GM23338 (cell line): ENCODE results near the gene CEBPB. TPM values are rescaled to one million over a fixed set of nuclear protein-coding genes. Genes with fewer than 3 reads are reported as not detected.
A peak's percentile ranks its signal among the peaks of the same experiment; 100 is the strongest.

ENCODE experiments used
- ATAC-seq: fragments of 200-7000 bp; cut with Tn5 transposase; 3 replicates; pipeline ENCODE4 v1.9.1; 2020
- DNase-seq: peaks from one replicate; pipeline ENCODE4 v3.0.0-alpha.2; 2015; ENCODE audit warnings: low spot score
- H2AFZ ChIP-seq: fragments of 200-600 bp; sonication (generic); 2 replicates; pipeline ENCODE4 v1.8.0; 2016; ENCODE audit warnings: antibody characterized with exemption, mild to moderate bottlenecking, moderate library complexity
- H3F3A ChIP-seq: fragments of 200-600 bp; sonication (generic); replicated peaks from 2 replicates; pipeline ENCODE4 v1.8.0; 2017; ENCODE audit warnings: antibody characterized with exemption, mixed run types, low read depth
- H3K27ac ChIP-seq: fragments of 200-600 bp; sonication (generic); 2 replicates; pipeline ENCODE4 v1.6.1; 2016; ENCODE audit warnings: low read depth
- H3K27me3 ChIP-seq: fragments of 200-600 bp; sonication (generic); 2 replicates; pipeline ENCODE4 v1.8.0; 2016; ENCODE audit warnings: mild to moderate bottlenecking, mixed run types, moderate library complexity; ENCODE audit not compliant: insufficient read depth
- H3K36me3 ChIP-seq: fragments of 200-600 bp; sonication (generic); 2 replicates; pipeline ENCODE4 v1.8.0; 2016; ENCODE audit warnings: mild to moderate bottlenecking; ENCODE audit not compliant: insufficient read depth
- H3K4me1 ChIP-seq: fragments of 200-600 bp; sonication (generic); 2 replicates; pipeline ENCODE4 v1.8.0; 2016; ENCODE audit warnings: mild to moderate bottlenecking, moderate library complexity; ENCODE audit not compliant: insufficient read depth
- H3K4me2 ChIP-seq: fragments of 200-600 bp; sonication (generic); 2 replicates; pipeline ENCODE4 v1.7.1; 2017; ENCODE audit warnings: mixed run types
- H3K4me3 ChIP-seq: fragments of 200-600 bp; sonication (generic); 2 replicates; pipeline ENCODE4 v1.6.1; 2016; ENCODE audit warnings: mixed run types
- H3K79me2 ChIP-seq: fragments of 200-600 bp; sonication (generic); replicated peaks from 2 replicates; pipeline ENCODE4 v1.8.0; 2017; ENCODE audit warnings: mild to moderate bottlenecking; ENCODE audit not compliant: insufficient read depth
- H3K9me2 ChIP-seq: fragments of 200-600 bp; sonication (generic); 2 replicates; pipeline ENCODE4 v1.8.0; 2017; ENCODE audit not compliant: insufficient read depth
- H4K20me1 ChIP-seq: fragments of 200-600 bp; sonication (generic); replicated peaks from 2 replicates; pipeline ENCODE4 v1.8.0; 2017; ENCODE audit warnings: mild to moderate bottlenecking; ENCODE audit not compliant: insufficient read depth
- H3K27ac Mint-ChIP-seq: 2 replicates; pipeline ENCODE4 v1.8.0; 2020; ENCODE audit warnings: inconsistent platforms, mild to moderate bottlenecking, moderate library complexity, mixed read lengths
- H3K27me3 Mint-ChIP-seq: 3 replicates; pipeline ENCODE4 v1.8.0; 2022; ENCODE audit warnings: low read depth, mild to moderate bottlenecking, moderate library complexity, mixed read lengths, inconsistent platforms; ENCODE audit not compliant: insufficient read depth, poor library complexity
- H3K36me3 Mint-ChIP-seq: 3 replicates; pipeline ENCODE4 v1.8.0; 2021; ENCODE audit warnings: low read depth, mild to moderate bottlenecking, inconsistent platforms, moderate library complexity, mixed read lengths
- H3K4me1 Mint-ChIP-seq: 3 replicates; pipeline ENCODE4 v1.8.0; 2020; ENCODE audit warnings: mild to moderate bottlenecking, inconsistent platforms, mixed read lengths
- H3K4me3 Mint-ChIP-seq: 3 replicates; pipeline ENCODE4 v1.8.0; 2021; ENCODE audit warnings: moderate library complexity, mild to moderate bottlenecking, inconsistent platforms, mixed read lengths
- H3K9me3 Mint-ChIP-seq: 3 replicates; pipeline ENCODE4 v1.8.0; 2020; ENCODE audit warnings: moderate library complexity, mild to moderate bottlenecking, inconsistent platforms, mixed read lengths
- CREB1 ChIP-seq: fragments of 250-450 bp; sonication (Bioruptor Pico); IDR thresholded peaks from 2 replicates; pipeline ENCODE4 v1.5.0; 2020; ENCODE audit warnings: low read depth, mild to moderate bottlenecking, moderate library complexity
- NANOG ChIP-seq: IDR thresholded peaks from 2 replicates; pipeline ENCODE4 v1.6.1; 2016; ENCODE audit warnings: antibody characterized with exemption, borderline replicate concordance
- POLR2AphosphoS5 ChIP-seq: IDR thresholded peaks from 2 replicates; pipeline ENCODE4 v1.6.1; 2016; ENCODE audit warnings: antibody characterized with exemption, low read depth
- STAT1 ChIP-seq: IDR thresholded peaks from one replicate; pipeline ENCODE4 v1.6.1; 2016; ENCODE audit warnings: antibody characterized with exemption; ENCODE audit not compliant: unreplicated experiment
- ZNF114 ChIP-seq: fragments of 250-450 bp; sonication (Bioruptor Pico); IDR thresholded peaks from 2 replicates; pipeline ENCODE4 v1.5.0; 2020; ENCODE audit warnings: mild to moderate bottlenecking, moderate library complexity
- polyA plus RNA-seq: library from polyadenylated mRNA; unstranded; fragments of >200 nt; fragmentation: Nextera tagmentation; extraction: Ambion mirVana; gene quantifications from 2 replicates; pipeline ENCODE4 v1.2.1, GENCODE V29; 2016
- total RNA-seq: library from RNA; depleted of rRNA; stranded (reverse); fragments of >200 nt; shearing (Covaris generic); gene quantifications from 2 replicates; pipeline ENCODE4 v1.2.3, GENCODE V29; 2014
- TF ChIP-seq, protein P1 (sequence below), 2 experiments: fragments of 200-600 bp in 1 of 2; sonication (generic) in 1 of 2; conservative IDR thresholded peaks; 2 replicates each; pipeline versions ENCODE4 v1.5.1 to v1.6.1; 2016 to 2017; ENCODE audit warnings: antibody characterized with exemption in 2 of 2, low read depth in 2 of 2, mild to moderate bottlenecking in 2 of 2, moderate library complexity in 1 of 2
- TF ChIP-seq, protein P2 (sequence below): IDR thresholded peaks from 2 replicates; pipeline ENCODE4 v1.6.1; 2016; ENCODE audit warnings: antibody characterized with exemption

The CEBPB gene
- total and polyA plus RNA-seq, 2 experiments from 2014 or later, result 20.6 to 25.4 TPM

- peaks cover 39% of the 10 kb centered on the region for H3K36me3 Mint-ChIP-seq
- Histone ChIP-seq H2AFZ (no peak overlapping the region), H3K79me2 (peaks cover 56% of the 10 kb centered on the region), H3K4me2 (peak overlapping the region; percentile 35), H3K9me2 (no peaks in the 10 kb centered on the region), H4K20me1 (peaks cover 28% of the 10 kb centered on the region), H3F3A (peaks cover 11% of the 10 kb centered on the region; the same call in 1 of the 2 replicates), H3K27ac (peak overlapping the region; percentile 59; the same call in 1 of the 2 replicates), H3K27me3 (no peaks in the 10 kb centered on the region), H3K4me3 (0 out of 2 replicates have a peak overlapping the region, but pooled peaks have one; percentile 34), H3K4me1 (peaks cover 44% of the 10 kb centered on the region), H3K36me3 (peaks cover 2% of the 10 kb centered on the region; the same call in 1 of the 2 replicates)
- peak; percentile 57 for ATAC-seq
- peaks cover 60% of the 10 kb centered on the region for H3K4me1 Mint-ChIP-seq
- TF ChIP-seq, protein P1, sequence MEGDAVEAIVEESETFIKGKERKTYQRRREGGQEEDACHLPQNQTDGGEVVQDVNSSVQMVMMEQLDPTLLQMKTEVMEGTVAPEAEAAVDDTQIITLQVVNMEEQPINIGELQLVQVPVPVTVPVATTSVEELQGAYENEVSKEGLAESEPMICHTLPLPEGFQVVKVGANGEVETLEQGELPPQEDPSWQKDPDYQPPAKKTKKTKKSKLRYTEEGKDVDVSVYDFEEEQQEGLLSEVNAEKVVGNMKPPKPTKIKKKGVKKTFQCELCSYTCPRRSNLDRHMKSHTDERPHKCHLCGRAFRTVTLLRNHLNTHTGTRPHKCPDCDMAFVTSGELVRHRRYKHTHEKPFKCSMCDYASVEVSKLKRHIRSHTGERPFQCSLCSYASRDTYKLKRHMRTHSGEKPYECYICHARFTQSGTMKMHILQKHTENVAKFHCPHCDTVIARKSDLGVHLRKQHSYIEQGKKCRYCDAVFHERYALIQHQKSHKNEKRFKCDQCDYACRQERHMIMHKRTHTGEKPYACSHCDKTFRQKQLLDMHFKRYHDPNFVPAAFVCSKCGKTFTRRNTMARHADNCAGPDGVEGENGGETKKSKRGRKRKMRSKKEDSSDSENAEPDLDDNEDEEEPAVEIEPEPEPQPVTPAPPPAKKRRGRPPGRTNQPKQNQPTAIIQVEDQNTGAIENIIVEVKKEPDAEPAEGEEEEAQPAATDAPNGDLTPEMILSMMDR (conservative IDR thresholded peaks at IDR 0.05; ENCODE audit: low read depth in 2 of 2), result no peak
- TF ChIP-seq, protein P2, sequence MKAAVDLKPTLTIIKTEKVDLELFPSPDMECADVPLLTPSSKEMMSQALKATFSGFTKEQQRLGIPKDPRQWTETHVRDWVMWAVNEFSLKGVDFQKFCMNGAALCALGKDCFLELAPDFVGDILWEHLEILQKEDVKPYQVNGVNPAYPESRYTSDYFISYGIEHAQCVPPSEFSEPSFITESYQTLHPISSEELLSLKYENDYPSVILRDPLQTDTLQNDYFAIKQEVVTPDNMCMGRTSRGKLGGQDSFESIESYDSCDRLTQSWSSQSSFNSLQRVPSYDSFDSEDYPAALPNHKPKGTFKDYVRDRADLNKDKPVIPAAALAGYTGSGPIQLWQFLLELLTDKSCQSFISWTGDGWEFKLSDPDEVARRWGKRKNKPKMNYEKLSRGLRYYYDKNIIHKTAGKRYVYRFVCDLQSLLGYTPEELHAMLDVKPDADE, result no peak
- TF ChIP-seq POLR2AphosphoS5, result peak; percentile 32; the same call in 1 of the 2 replicates
- no peak for TF ChIP-seq CREB1 (CRISPR knock-in tag)
- no peak for TF ChIP-seq STAT1
- peak overlapping the region; percentile 86 for H3K27ac Mint-ChIP-seq
- H3K9me3 Mint-ChIP-seq, result no peaks in the 10 kb centered on the region
- H3K27me3 Mint-ChIP-seq, result peaks cover 13% of the 10 kb centered on the region
- peak; percentile 62 for DNase-seq
- H3K4me3 Mint-ChIP-seq, result peak overlapping the region; percentile 14; the same call in 1 of the 3 replicates
Measured at GRCh38 chr20:50146732-50147662, 43.6 kb upstream of the CEBPB start.

GRCh38 chr20:50149481-50150254 lies 41.0 kb upstream of the CEBPB start:
- no peak overlapping the region for H3K4me2 ChIP-seq
- peaks cover 62% of the 10 kb centered on the region for H3K4me1 Mint-ChIP-seq
- H3K27me3 ChIP-seq, result peaks cover 7% of the 10 kb centered on the region
- DNase-seq (no peak), ATAC-seq (no peak)
- H3K27me3 Mint-ChIP-seq, result peaks cover 24% of the 10 kb centered on the region
- H3K4me1 ChIP-seq, result peaks cover 47% of the 10 kb centered on the region
- 0 out of 2 replicates have a peak, but pooled peaks cover 10% of the 10 kb centered on the region for H3F3A ChIP-seq
- H3K36me3 ChIP-seq, result no peaks in the 10 kb centered on the region
- peaks cover 22% of the 10 kb centered on the region for H4K20me1 ChIP-seq
- no peaks in the 10 kb centered on the region for H3K9me3 Mint-ChIP-seq
- no peaks in the 10 kb centered on the region for H3K9me2 ChIP-seq
- H3K4me3 ChIP-seq, result no peak overlapping the region
- no peak overlapping the region for H3K4me3 Mint-ChIP-seq
- H3K27ac Mint-ChIP-seq, result 0 out of 2 replicates have a peak overlapping the region, but pooled peaks have one; percentile 28
- H3K36me3 Mint-ChIP-seq, result peaks cover 27% of the 10 kb centered on the region
- H3K79me2 ChIP-seq, result peaks cover 59% of the 10 kb centered on the region
- no peak for TF ChIP-seq NANOG
- TF ChIP-seq STAT1, result no peak
- TF ChIP-seq, protein P1 (conservative IDR thresholded peaks at IDR 0.05; ENCODE audit: low read depth in 2 of 2), result no peak
- TF ChIP-seq ZNF114 (CRISPR knock-in tag), result no peak
- no peak for TF ChIP-seq POLR2AphosphoS5
- no peak for TF ChIP-seq CREB1 (CRISPR knock-in tag)
- no peak overlapping the region for H2AFZ ChIP-seq
- no peak overlapping the region for H3K27ac ChIP-seq
